ENCODE results near the gene RPL7L1. TPM values are rescaled to one million over a fixed set of nuclear protein-coding genes. Genes with fewer than 3 reads are reported as not detected.

Gene RPL7L1
- total RNA-seq, 1 donor = 102 TPM

GRCh38 chr6:42916288-42916687 lies 36.9 kb downstream of the RPL7L1 start:
- DNase-seq (ENCODE audit: low read depth) = no peak
- no peak for TF ChIP-seq CTCF (IDR thresholded peaks at IDR 0.05; ENCODE audit: insufficient read depth, low read length)
- H3K4me3 ChIP-seq (ENCODE audit: low read depth, low read length) = no peak overlapping the region

GRCh38 chr6:42921801-42922200 lies 42.4 kb downstream of the RPL7L1 start:
- DNase-seq (ENCODE audit: low read depth) = no peak
- no peak overlapping the region for H3K4me3 ChIP-seq (ENCODE audit: low read depth, low read length)
- TF ChIP-seq CTCF (IDR thresholded peaks at IDR 0.05; ENCODE audit: insufficient read depth, low read length) = no peak

- no peak for TF ChIP-seq CTCF (IDR thresholded peaks at IDR 0.05; ENCODE audit: insufficient read depth, low read length)
- peak; percentile 67 for DNase-seq (ENCODE audit: low read depth)
- no peak overlapping the region for H3K4me3 ChIP-seq (ENCODE audit: low read depth, low read length)
Measured at GRCh38 chr6:42923666-42924065, 44.2 kb downstream of the RPL7L1 start.

- H3K4me3 ChIP-seq (ENCODE audit: low read depth, low read length) = no peak overlapping the region
- TF ChIP-seq CTCF (IDR thresholded peaks at IDR 0.05; ENCODE audit: insufficient read depth, low read length) = no peak
- no peak for DNase-seq (ENCODE audit: low read depth)
Measured at GRCh38 chr6:42925248-42925857, 45.9 kb downstream of the RPL7L1 start.

GRCh38 chr6:42928986-42929820 lies 49.8 kb downstream of the RPL7L1 start, which contains the start of gene CNPY3:
Gene CNPY3 (plus strand): TSS chr6:42929480. CDS start chr6:42929571, 91 bp downstream.
- H3K4me3 ChIP-seq (ENCODE audit: low read depth, low read length) = peak within 1 kb of the TSS; percentile 87
- peak; percentile 3 for TF ChIP-seq CTCF (IDR thresholded peaks at IDR 0.05; ENCODE audit: insufficient read depth, low read length)
- DNase-seq (ENCODE audit: low read depth) = peak; percentile 98

- peak; percentile 71 for DNase-seq (ENCODE audit: low read depth)
- TF ChIP-seq CTCF (IDR thresholded peaks at IDR 0.05; ENCODE audit: insufficient read depth, low read length) = no peak
- peak overlapping the region; percentile 87 for H3K4me3 ChIP-seq (ENCODE audit: low read depth, low read length)
Measured at GRCh38 chr6:42929821-42930360, 50.5 kb downstream of the RPL7L1 start.
